ENCODE data around the gene TARS1. TPM values are rescaled to one million over a fixed set of nuclear protein-coding genes. Genes with fewer than 3 reads are reported as not detected.

TARS1 gene
- total and polyA plus RNA-seq, 2 of the 4 experiments (the other 2 are of a cell fraction), result 90.8 to 175 TPM

DNA sequence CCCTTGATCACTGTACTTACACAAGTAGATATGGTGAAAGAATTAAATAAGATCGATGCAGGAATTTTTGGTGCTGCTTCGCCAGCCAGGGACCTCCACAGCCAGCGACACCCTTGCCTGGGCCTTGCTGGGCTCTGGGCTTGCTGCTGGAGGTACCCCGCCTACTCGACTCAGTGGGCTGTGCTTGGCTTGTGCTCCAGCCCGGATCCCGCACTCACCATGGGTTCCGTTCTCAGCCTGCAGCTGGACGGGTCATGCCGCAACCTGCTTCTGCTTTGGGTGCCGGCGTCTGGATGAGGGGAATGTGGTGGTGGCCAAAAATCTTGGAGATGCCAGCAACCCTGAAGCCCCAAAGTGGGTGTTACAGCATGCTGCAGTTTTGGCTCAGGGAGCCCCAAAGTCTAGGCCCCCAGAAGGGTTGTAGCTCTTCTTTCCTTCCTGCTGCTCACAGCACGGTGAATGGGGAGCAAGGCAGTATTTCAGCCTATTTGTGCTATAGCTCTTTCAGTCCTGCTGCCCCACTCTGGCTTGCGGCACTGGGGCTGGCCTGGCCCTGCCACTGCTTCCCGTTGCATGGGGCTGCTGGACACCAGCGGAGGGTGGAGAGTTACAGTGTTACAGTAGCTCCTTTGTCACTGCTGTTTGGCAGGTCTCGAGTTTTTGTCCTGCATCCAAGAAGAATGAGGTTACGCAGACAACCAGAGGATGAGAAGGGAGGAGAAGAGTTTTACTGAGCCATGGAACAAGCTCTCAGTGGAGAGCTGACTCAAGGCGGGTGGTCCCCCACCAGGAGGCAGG is 48.0 kb downstream of the TARS1 start (continued):
- TF ChIP-seq FOS (IDR thresholded peaks at IDR 0.05; ENCODE audit: low read depth, low read length), result no peak

DNA sequence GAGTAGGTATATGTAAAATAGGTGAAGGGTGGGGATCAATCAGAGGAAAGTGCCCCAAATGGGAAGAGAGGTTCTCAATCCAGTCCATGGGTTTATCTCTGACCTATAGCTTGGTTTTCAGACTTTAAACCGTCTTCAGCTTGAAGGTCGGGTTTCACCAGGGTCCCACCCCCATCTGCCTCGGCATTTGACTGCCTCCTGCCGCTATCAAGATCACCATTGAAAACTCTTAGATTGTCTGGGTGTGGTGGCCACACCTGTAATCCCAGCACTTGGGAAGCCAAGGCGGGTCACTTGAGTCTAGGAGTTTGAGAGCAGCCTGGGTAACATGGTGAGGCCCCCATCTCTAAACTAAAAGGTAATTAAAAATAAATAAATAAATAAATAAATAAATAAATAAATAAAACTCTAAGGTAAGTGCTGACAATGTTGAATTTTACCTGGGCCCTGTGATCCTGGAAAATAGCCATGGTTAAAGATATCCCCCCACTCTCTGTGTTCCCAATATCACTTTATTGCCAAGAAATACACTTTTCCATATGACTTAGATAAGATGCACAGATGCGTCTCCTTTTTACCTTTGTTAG is 48.8 kb downstream of the TARS1 start:
- ATAC-seq (ENCODE audit: low read depth), result no peak
- CTCF ChIA-PET, result no interaction called here

More for the DNA sequence above, 48.8 kb downstream of the TARS1 start:
- Histone ChIP-seq H2BK5ac (ENCODE audit: low read depth, low read length, poor library complexity, severe bottlenecking) (no peak overlapping the region), H4K8ac (ENCODE audit: low read depth in 2 of 2, low read length in 2 of 2) (no peak overlapping the region), H3K4me3 (ENCODE audit: insufficient read depth, low read depth, low read length) (no peak overlapping the region), H4K20me1 (ENCODE audit: insufficient read depth, low read length) (no peaks in the 10 kb centered on the region), H3K18ac (ENCODE audit: low read depth, low read length) (no peak overlapping the region), H4K5ac (ENCODE audit: low read depth, low read length) (no peak overlapping the region), H3K9me1 (ENCODE audit: insufficient read depth, low read length) (no peaks in the 10 kb centered on the region; the same call in none of the 2 replicates), H3K79me1 (ENCODE audit: low read depth in 1 of 2, low read length in 2 of 2) (no peaks in the 10 kb centered on the region), H3K9ac (ENCODE audit: low read depth, low read length) (no peak overlapping the region), H2AK9ac (replicated peaks; ENCODE audit: low read depth, low read length, poor library complexity) (no peak overlapping the region), H3K9me3 (ENCODE audit: control insufficient read depth, insufficient read depth, low read length) (no peaks in the 10 kb centered on the region), H2BK20ac (ENCODE audit: low read depth, low read length) (no peak overlapping the region), H3K36me3 (ENCODE audit: control insufficient read depth, insufficient read depth, low read length) (no peaks in the 10 kb centered on the region), H3K23ac (ENCODE audit: low read depth, low read length) (no peak overlapping the region), H2BK15ac (ENCODE audit: low read depth, low read length) (no peak overlapping the region), H3K27ac (ENCODE audit: insufficient read depth, low read length) (no peak overlapping the region), H3K56ac (ENCODE audit: extremely low read depth, insufficient read depth, low read length) (no peak overlapping the region), H4K91ac (ENCODE audit: insufficient read depth, low read depth, low read length) (no peak overlapping the region), H2AFZ (replicated peaks; ENCODE audit: low read length, poor library complexity) (no peak overlapping the region), H3K4ac (ENCODE audit: low read depth, low read length) (no peak overlapping the region), H3K14ac (replicated peaks; ENCODE audit: low read depth, low read length) (no peak overlapping the region), H3K4me1 (ENCODE audit: control insufficient read depth, insufficient read depth, low read length) (peaks cover 9% of the 10 kb centered on the region), H3K27me3 (ENCODE audit: control insufficient read depth, insufficient read depth, low read length) (no peaks in the 10 kb centered on the region), H2BK120ac (ENCODE audit: low read depth, low read length) (no peak overlapping the region), H3K4me2 (ENCODE audit: low read depth, low read length) (no peak overlapping the region), H2AK5ac (ENCODE audit: low read depth, low read length) (no peak overlapping the region)
- TF ChIP-seq NFE2L2 (IDR thresholded peaks at IDR 0.05; ENCODE audit: low read depth, low read length), result no peak
- TF ChIP-seq MAFK (IDR thresholded peaks at IDR 0.05; ENCODE audit: low read depth, low read length), result no peak
- TF ChIP-seq BHLHE40 (IDR thresholded peaks at IDR 0.05; ENCODE audit: low read depth, low read length), result no peak
- TF ChIP-seq, protein P1, sequence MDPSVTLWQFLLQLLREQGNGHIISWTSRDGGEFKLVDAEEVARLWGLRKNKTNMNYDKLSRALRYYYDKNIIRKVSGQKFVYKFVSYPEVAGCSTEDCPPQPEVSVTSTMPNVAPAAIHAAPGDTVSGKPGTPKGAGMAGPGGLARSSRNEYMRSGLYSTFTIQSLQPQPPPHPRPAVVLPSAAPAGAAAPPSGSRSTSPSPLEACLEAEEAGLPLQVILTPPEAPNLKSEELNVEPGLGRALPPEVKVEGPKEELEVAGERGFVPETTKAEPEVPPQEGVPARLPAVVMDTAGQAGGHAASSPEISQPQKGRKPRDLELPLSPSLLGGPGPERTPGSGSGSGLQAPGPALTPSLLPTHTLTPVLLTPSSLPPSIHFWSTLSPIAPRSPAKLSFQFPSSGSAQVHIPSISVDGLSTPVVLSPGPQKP (IDR thresholded peaks at IDR 0.05; ENCODE audit: borderline replicate concordance, low read depth, low read length), result no peak
- TF ChIP-seq MXI1 (IDR thresholded peaks at IDR 0.05; ENCODE audit: borderline replicate concordance, low read depth, low read length), result no peak
- TF ChIP-seq POLR2A (IDR thresholded peaks at IDR 0.05; ENCODE audit: low read depth, low read length), result no peak
- no peak for TF ChIP-seq CHD1 (IDR thresholded peaks at IDR 0.05; ENCODE audit: low read depth, low read length)
- TF ChIP-seq, protein P2, sequence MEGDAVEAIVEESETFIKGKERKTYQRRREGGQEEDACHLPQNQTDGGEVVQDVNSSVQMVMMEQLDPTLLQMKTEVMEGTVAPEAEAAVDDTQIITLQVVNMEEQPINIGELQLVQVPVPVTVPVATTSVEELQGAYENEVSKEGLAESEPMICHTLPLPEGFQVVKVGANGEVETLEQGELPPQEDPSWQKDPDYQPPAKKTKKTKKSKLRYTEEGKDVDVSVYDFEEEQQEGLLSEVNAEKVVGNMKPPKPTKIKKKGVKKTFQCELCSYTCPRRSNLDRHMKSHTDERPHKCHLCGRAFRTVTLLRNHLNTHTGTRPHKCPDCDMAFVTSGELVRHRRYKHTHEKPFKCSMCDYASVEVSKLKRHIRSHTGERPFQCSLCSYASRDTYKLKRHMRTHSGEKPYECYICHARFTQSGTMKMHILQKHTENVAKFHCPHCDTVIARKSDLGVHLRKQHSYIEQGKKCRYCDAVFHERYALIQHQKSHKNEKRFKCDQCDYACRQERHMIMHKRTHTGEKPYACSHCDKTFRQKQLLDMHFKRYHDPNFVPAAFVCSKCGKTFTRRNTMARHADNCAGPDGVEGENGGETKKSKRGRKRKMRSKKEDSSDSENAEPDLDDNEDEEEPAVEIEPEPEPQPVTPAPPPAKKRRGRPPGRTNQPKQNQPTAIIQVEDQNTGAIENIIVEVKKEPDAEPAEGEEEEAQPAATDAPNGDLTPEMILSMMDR (conservative IDR thresholded peaks at IDR 0.05; ENCODE audit: low read depth, low read length), result no peak
- DNase-seq, result no peak
- POLR2A ChIA-PET (ENCODE audit: unreplicated experiment), result no interaction called here
- intact Hi-C loops (cut with micrococcal nuclease), result no loop called here
- no CpG with 5 or more reads among the region's 6 CpGs for WGBS, 2 experiments (ENCODE audit: extremely low coverage in 2 of 2, insufficient read length in 1 of 2)
- no TSS peak for BruUV-seq (replicated peaks)
- dilution Hi-C loops (cut with HindIII; ENCODE audit: low sequenced_read_pairs, unreplicated experiment), result no loop called here
- in situ Hi-C loops (cut with MboI; ENCODE audit: low sequenced_read_pairs), result no loop called here

Measured in IMR-90 (cell line).